ENCODE measurements around the gene RIMBP2. TPM values are rescaled to one million over a fixed set of nuclear protein-coding genes. Genes with fewer than 3 reads are reported as not detected.

The RIMBP2 gene
- total and polyA plus RNA-seq, 4 donors = 0.39 to 1.0 TPM; not detected in 2

GRCh38 chr12:130504110-130504839 lies 211.8 kb downstream of the RIMBP2 start:
- Histone ChIP-seq H3K4me3 (ENCODE audit: low read length in 2 of 2) (no peak overlapping the region), H3K4me1 (ENCODE audit: control insufficient read depth in 1 of 2, insufficient read depth in 2 of 2, low read length in 2 of 2) (no peaks in the 10 kb centered on the region), H3K36me3 (ENCODE audit: control insufficient read depth in 1 of 2, insufficient read depth in 2 of 2, low read length in 1 of 2) (no peaks in the 10 kb centered on the region), H3K27me3 (ENCODE audit: control insufficient read depth in 1 of 2, insufficient read depth in 2 of 2, low read length in 1 of 2) (no peaks in the 10 kb centered on the region), H3K27ac (ENCODE audit: low read depth in 1 of 2, low read length in 2 of 2) (no peak overlapping the region), H3K9me3 (ENCODE audit: control insufficient read depth, low read length) (no peaks in the 10 kb centered on the region)
- ATAC-seq (ENCODE audit: low FRiP score) (no peak), DNase-seq (no peak)
- intact Hi-C loops (cut with DNase I) = no loop called here
- 69 to 70% methylated on average over 18 of the region's 18 CpGs for WGBS, 2 donors

- ATAC-seq (ENCODE audit: low FRiP score) (no peak), DNase-seq (no peak)
- WGBS, 2 donors = 79 to 81% methylated on average over 8 of the region's 8 CpGs
- Histone ChIP-seq H3K9me3 (ENCODE audit: control insufficient read depth, low read length) (no peaks in the 10 kb centered on the region), H3K4me1 (ENCODE audit: control insufficient read depth in 1 of 2, insufficient read depth in 2 of 2, low read length in 2 of 2) (no peaks in the 10 kb centered on the region), H3K27ac (ENCODE audit: low read depth in 1 of 2, low read length in 2 of 2) (no peak overlapping the region), H3K27me3 (ENCODE audit: control insufficient read depth in 1 of 2, insufficient read depth in 2 of 2, low read length in 1 of 2) (no peaks in the 10 kb centered on the region), H3K36me3 (ENCODE audit: control insufficient read depth in 1 of 2, insufficient read depth in 2 of 2, low read length in 1 of 2) (no peaks in the 10 kb centered on the region), H3K4me3 (ENCODE audit: low read length in 2 of 2) (no peak overlapping the region)
- intact Hi-C loops (cut with DNase I) = no loop called here
These were observed 214.3 kb downstream of the RIMBP2 start for GRCh38 chr12:130501821-130502220.

DNA sequence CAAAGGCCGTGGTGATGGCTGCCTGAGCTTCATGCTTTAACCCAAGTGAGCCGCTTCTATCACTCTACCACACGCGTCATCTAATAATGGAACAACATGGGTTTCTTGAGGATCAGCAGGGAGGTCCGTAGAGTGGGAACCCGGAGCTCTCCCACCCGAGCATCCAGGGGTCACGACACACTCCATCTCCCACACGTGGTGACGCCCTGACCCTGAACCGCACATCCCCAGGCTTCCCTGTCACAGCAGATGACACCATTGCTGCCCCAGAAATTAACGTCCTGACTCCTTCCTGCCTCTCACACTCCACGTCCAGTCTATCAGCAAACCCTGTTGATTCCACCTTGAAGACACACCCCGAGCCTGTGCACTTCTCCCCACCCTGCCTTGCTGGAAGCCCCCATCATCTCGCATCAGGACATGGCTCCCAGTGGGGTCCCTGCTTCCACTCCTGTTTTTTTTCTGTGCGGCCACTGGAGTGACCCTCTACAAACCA lies 215.2 kb downstream of the RIMBP2 start:
- intact Hi-C loops (cut with DNase I) = no loop called here
- Histone ChIP-seq H3K9me3 (ENCODE audit: control insufficient read depth, low read length) (no peaks in the 10 kb centered on the region), H3K27me3 (ENCODE audit: control insufficient read depth in 1 of 2, insufficient read depth in 2 of 2, low read length in 1 of 2) (no peaks in the 10 kb centered on the region), H3K4me3 (ENCODE audit: low read length in 2 of 2) (no peak overlapping the region), H3K36me3 (ENCODE audit: control insufficient read depth in 1 of 2, insufficient read depth in 2 of 2, low read length in 1 of 2) (no peaks in the 10 kb centered on the region), H3K27ac (ENCODE audit: low read depth in 1 of 2, low read length in 2 of 2) (no peak overlapping the region), H3K4me1 (ENCODE audit: control insufficient read depth in 1 of 2, insufficient read depth in 2 of 2, low read length in 2 of 2) (no peaks in the 10 kb centered on the region)
- ATAC-seq (ENCODE audit: low FRiP score) = no peak
- WGBS, 2 donors = 73 to 76% methylated on average over 16 of the region's 16 CpGs
- DNase-seq = no peak

DNA sequence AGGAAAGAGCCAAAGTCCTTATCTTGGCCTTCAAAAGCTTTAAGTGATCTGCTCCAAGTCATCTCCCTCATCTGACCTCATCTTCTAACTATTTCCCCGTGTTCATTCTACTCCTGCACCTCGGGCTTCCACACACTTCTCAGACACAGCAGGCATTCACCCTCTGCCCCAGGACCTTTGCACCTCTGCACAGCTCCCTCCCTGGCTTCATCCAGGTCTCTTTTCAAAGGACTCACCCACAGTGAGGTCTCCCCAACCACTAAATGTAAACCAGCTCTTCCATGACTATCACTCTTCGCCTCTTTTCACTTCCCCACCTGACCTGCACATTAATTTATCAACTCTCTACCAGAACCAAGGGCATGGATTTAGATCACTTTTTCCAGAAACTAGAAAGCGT lies 216.6 kb downstream of the RIMBP2 start:
- ATAC-seq (ENCODE audit: low FRiP score) (no peak), DNase-seq (no peak)
- Histone ChIP-seq H3K4me1 (ENCODE audit: control insufficient read depth in 1 of 2, insufficient read depth in 2 of 2, low read length in 2 of 2) (no peaks in the 10 kb centered on the region), H3K27me3 (ENCODE audit: control insufficient read depth in 1 of 2, insufficient read depth in 2 of 2, low read length in 1 of 2) (no peaks in the 10 kb centered on the region), H3K4me3 (ENCODE audit: low read length in 2 of 2) (no peak overlapping the region), H3K36me3 (ENCODE audit: control insufficient read depth in 1 of 2, insufficient read depth in 2 of 2, low read length in 1 of 2) (no peaks in the 10 kb centered on the region), H3K9me3 (ENCODE audit: control insufficient read depth, low read length) (no peaks in the 10 kb centered on the region), H3K27ac (ENCODE audit: low read depth in 1 of 2, low read length in 2 of 2) (no peak overlapping the region)
- 63 to 74% methylated on average over 4 of the region's 4 CpGs for WGBS, 2 donors
- intact Hi-C loops (cut with DNase I) = no loop called here

GRCh38 chr12:130498589-130499385 lies 217.3 kb downstream of the RIMBP2 start:
- no peak overlapping the region for H3K27ac ChIP-seq (ENCODE audit: low read depth in 1 of 2, low read length in 2 of 2)
- intact Hi-C loops (cut with DNase I) = no loop called here
- 69 to 71% methylated on average over 7 of the region's 7 CpGs for WGBS, 2 donors
- H3K36me3 ChIP-seq (ENCODE audit: control insufficient read depth in 1 of 2, insufficient read depth in 2 of 2, low read length in 1 of 2) = no peaks in the 10 kb centered on the region
- H3K4me3 ChIP-seq (ENCODE audit: low read length in 2 of 2) = no peak overlapping the region
- H3K9me3 ChIP-seq (ENCODE audit: control insufficient read depth, low read length) = no peaks in the 10 kb centered on the region
- no peaks in the 10 kb centered on the region for H3K27me3 ChIP-seq (ENCODE audit: control insufficient read depth in 1 of 2, insufficient read depth in 2 of 2, low read length in 1 of 2)
- no peak for DNase-seq
- no peak for ATAC-seq (ENCODE audit: low FRiP score)
- H3K4me1 ChIP-seq (ENCODE audit: control insufficient read depth in 1 of 2, insufficient read depth in 2 of 2, low read length in 2 of 2) = no peaks in the 10 kb centered on the region

- Histone ChIP-seq H3K4me3 (ENCODE audit: low read length in 2 of 2) (no peak overlapping the region), H3K27ac (ENCODE audit: low read depth in 1 of 2, low read length in 2 of 2) (no peak overlapping the region), H3K4me1 (ENCODE audit: control insufficient read depth in 1 of 2, insufficient read depth in 2 of 2, low read length in 2 of 2) (no peaks in the 10 kb centered on the region), H3K36me3 (ENCODE audit: control insufficient read depth in 1 of 2, insufficient read depth in 2 of 2, low read length in 1 of 2) (no peaks in the 10 kb centered on the region), H3K27me3 (ENCODE audit: control insufficient read depth in 1 of 2, insufficient read depth in 2 of 2, low read length in 1 of 2) (no peaks in the 10 kb centered on the region), H3K9me3 (ENCODE audit: control insufficient read depth, low read length) (no peaks in the 10 kb centered on the region)
- 52 to 58% methylated on average over 10 of the region's 10 CpGs for WGBS, 2 donors
- ATAC-seq (ENCODE audit: low FRiP score) = no peak
- no peak for DNase-seq
- intact Hi-C loops (cut with DNase I) = no loop called here
These were observed 218.1 kb downstream of the RIMBP2 start for GRCh38 chr12:130497991-130498390.

DNA sequence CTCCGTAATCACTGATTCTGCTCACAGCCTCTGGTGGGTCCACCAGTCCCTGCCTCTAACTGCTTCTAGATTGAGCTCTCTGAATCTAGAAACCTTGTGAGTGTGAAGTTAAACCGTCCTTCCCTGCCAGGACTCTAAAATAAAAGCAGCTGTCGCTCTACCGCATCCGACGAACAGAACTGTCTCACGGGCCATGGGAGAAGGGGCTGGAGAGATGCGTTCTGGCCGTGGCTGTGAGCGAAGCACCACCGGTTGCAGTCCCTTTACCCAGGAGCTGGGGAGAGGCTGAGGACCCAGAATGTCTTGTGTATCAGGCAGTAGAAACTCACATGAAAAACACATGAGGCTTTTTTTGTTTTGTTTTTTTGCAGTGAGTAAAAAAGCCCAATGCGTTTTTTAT lies 218.8 kb downstream of the RIMBP2 start:
- Histone ChIP-seq H3K27ac (ENCODE audit: low read depth in 1 of 2, low read length in 2 of 2) (no peak overlapping the region), H3K4me1 (ENCODE audit: control insufficient read depth in 1 of 2, insufficient read depth in 2 of 2, low read length in 2 of 2) (no peaks in the 10 kb centered on the region), H3K36me3 (ENCODE audit: control insufficient read depth in 1 of 2, insufficient read depth in 2 of 2, low read length in 1 of 2) (no peaks in the 10 kb centered on the region), H3K27me3 (ENCODE audit: control insufficient read depth in 1 of 2, insufficient read depth in 2 of 2, low read length in 1 of 2) (no peaks in the 10 kb centered on the region), H3K4me3 (ENCODE audit: low read length in 2 of 2) (no peak overlapping the region), H3K9me3 (ENCODE audit: control insufficient read depth, low read length) (no peaks in the 10 kb centered on the region)
- 77% methylated on average over 12 of the region's 12 CpGs for WGBS, 2 donors
- intact Hi-C loops (cut with DNase I) = no loop called here
- DNase-seq = no peak
- ATAC-seq (ENCODE audit: low FRiP score) = no peak

- DNase-seq (no peak), ATAC-seq (ENCODE audit: low FRiP score) (no peak)
- WGBS, 2 donors = 78 to 79% methylated on average over 14 of the region's 14 CpGs
These were observed 219.5 kb downstream of the RIMBP2 start for GRCh38 chr12:130496516-130497120.

More at GRCh38 chr12:130496516-130497120, 219.5 kb downstream of the RIMBP2 start:
- no peaks in the 10 kb centered on the region for H3K9me3 ChIP-seq (ENCODE audit: control insufficient read depth, low read length)
- H3K27me3 ChIP-seq (ENCODE audit: control insufficient read depth in 1 of 2, insufficient read depth in 2 of 2, low read length in 1 of 2) = no peaks in the 10 kb centered on the region
- intact Hi-C loops (cut with DNase I) = no loop called here
- no peaks in the 10 kb centered on the region for H3K4me1 ChIP-seq (ENCODE audit: control insufficient read depth in 1 of 2, insufficient read depth in 2 of 2, low read length in 2 of 2)
- no peaks in the 10 kb centered on the region for H3K36me3 ChIP-seq (ENCODE audit: control insufficient read depth in 1 of 2, insufficient read depth in 2 of 2, low read length in 1 of 2)
- no peak overlapping the region for H3K27ac ChIP-seq (ENCODE audit: low read depth in 1 of 2, low read length in 2 of 2)
- H3K4me3 ChIP-seq (ENCODE audit: low read length in 2 of 2) = no peak overlapping the region
